ENCODE data around the gene ACTR8.
"Not testable (repeated sequence)": the region's sequence is repeated elsewhere in the genome, so short reads cannot be mapped to it uniquely, and the experiment has no call there.

ACTR8 gene, protein sequence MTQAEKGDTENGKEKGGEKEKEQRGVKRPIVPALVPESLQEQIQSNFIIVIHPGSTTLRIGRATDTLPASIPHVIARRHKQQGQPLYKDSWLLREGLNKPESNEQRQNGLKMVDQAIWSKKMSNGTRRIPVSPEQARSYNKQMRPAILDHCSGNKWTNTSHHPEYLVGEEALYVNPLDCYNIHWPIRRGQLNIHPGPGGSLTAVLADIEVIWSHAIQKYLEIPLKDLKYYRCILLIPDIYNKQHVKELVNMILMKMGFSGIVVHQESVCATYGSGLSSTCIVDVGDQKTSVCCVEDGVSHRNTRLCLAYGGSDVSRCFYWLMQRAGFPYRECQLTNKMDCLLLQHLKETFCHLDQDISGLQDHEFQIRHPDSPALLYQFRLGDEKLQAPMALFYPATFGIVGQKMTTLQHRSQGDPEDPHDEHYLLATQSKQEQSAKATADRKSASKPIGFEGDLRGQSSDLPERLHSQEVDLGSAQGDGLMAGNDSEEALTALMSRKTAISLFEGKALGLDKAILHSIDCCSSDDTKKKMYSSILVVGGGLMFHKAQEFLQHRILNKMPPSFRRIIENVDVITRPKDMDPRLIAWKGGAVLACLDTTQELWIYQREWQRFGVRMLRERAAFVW

DNA sequence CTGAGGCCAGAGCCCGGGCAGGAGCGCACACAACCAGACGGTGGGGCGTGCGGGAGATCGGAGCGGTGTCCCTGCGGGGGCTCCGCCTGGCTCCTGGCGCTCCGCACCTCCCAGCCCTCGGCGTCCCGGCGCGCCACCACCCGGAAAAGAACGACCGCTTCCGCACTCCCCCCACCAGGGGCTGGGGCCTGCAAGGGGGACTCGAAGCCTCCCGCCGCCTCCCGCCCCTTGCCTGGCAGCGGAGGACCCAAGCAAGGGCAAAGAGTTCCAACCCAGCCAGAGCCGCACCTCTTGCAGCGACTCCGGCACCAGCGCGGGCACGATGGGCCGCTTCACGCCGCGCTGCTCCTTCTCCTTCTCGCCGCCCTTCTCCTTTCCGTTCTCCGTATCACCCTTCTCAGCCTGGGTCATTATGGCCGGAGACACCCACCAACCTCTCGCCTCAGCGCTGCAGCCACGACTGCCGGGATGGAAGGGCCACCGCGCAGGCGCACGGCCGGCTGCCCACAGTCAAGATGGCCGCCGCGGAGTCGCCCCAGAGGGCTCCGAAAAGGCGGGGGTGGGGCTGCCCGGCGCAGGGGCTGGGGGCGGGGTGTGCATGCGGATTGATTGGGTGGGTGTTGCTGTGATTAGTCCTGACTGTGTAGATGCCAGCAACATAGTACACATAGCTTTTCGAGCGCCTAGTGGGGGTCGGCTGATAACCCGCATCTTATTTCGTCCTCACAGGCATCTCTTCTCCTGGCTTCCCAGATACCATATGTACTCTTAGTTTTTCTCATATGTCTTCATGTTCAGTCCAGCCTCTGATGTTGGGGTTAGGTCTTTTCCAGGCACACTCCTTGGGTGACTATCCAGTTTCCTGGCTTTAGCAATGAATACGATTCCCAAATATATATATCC, at the start of gene ACTR8:
ACTR8 (minus strand) TSS at position 462 of the 903 bp plus-strand sequence; CDS start at position 411, 51 bp downstream.
- DNase-seq = peak; percentile 80

GRCh38 chr3:53927208-53927872, 45.4 kb upstream of the ACTR8 start:
- DNase-seq = not testable (repeated sequence)

DNA sequence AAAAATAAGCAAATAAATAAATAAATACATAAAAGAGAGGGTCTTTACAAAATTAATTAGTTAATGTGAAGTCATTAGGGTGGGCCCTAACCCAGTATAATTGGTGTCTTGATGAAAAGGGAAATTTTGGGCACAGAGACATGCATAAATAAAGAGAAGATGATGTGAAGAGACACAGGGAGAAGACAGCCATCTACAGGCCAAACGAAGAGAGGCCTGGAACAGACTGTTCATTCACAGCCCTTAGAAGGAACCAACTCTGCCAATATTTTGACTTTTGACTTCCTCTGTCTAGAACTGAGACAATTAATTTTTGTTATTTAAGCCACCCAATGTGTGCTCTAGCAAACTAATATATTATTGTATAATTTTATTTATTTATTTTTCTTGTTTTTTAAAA, 39.3 kb upstream of the ACTR8 start:
- DNase-seq = no peak

DNA sequence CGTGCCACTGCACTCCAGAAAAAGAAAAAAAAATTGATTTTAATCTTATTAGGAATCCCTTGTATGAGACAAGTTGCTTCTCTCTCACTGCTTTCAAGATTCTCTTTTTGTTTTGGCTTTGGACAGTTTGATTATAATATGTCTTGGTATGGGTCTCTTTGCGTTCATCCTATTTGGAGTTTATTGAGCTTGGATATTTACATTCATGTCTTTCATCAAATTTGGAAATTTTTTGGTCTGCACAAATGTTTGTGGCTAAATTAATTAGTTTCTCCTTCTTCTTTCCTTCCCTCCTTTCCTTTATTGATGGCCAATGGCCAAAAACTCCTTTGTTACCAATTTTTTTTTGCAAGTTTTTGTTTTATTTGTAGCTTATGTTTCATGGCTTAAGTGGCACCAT, 37.8 kb upstream of the ACTR8 start:
- DNase-seq = no peak

DNA sequence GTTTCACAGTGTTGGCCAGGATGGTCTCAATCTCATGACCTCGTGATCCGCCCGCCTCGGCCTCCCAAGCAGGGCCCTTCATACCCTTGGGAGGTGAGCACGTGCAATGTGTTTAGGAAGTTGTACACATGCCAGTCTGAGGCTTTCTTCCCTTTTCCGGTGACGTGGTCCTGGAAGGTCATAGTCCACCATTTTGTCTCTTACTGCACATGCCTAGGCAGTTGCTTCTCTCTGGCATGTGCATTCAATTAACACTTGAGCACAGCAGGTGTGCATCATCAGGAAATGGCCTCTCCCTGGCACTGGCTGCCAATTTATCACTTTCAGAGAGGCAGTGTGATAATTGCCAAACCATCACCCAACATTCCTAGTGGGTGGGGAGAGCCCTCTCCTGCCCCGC, 31.4 kb upstream of the ACTR8 start:
- no peak for DNase-seq

DNA sequence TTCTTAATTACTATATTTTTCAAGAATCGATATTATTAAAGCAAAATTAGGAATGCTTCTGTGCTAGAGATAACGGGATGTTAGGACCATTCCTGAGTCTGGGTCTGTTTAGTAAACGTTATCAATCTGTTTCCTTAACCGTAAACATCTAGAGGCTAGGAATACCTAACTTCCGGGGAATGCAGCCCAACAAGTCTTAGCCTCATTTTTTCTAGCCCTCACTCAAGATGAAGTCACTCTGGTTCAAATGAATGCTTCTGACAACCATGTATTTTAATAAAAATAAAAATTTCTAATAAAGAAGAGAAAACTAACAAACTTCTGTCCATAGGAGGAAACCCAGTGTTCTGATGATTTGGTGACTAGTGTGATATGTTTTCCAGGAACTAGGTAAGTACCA, 20.8 kb upstream of the ACTR8 start:
- DNase-seq = no peak

- no peak for DNase-seq
Measured at GRCh38 chr3:53902067-53902466, 20.1 kb upstream of the ACTR8 start.

GRCh38 chr3:53900666-53901331, 18.8 kb upstream of the ACTR8 start:
- no peak for DNase-seq

- DNase-seq = no peak
Measured at GRCh38 chr3:53899750-53900149, 17.8 kb upstream of the ACTR8 start.

GRCh38 chr3:53892286-53892637, 10.3 kb upstream of the ACTR8 start:
- no peak for DNase-seq

DNA sequence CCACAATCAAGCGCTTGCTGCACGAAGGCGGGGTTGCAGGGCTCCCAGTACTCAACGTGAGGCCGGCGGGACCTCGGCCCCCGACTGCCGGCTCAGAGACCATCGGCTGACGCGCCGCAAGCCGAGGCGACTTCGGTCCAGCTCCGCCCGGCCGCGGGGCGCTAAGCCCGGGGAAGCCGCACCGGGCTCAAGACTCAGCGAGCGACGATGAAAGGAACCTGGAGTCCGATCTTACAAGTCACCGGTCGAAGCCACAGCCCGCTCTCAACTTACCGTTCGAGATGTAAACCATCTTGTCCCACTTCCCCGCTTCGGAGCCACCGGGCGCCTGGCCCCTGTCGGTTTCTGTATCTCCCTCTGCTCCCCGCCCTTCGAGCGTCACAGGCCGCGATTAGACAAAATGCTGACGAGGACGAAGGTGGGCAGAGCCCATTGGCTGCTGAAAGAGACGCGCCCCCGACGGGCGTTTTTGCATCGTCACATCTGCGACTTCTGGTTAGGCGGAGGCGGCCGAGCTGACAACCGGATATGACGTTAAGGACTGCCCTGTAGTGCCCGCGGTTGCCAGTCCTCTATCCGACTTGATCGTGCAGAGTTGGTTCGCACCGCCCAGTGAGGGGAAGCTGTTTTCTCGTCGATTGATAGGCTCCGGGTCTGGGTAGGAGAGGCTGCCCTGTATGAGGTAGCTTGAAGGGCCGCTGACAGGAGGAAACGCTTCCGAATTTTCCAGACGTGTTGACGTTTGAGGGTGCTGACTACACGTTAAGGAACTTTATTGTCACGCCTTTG, 9.7 kb upstream of the ACTR8 start, which contains the start of gene SELENOK:
SELENOK (minus strand) TSS at position 363 of the 789 bp plus-strand sequence.
- DNase-seq = peak; percentile 95

DNA sequence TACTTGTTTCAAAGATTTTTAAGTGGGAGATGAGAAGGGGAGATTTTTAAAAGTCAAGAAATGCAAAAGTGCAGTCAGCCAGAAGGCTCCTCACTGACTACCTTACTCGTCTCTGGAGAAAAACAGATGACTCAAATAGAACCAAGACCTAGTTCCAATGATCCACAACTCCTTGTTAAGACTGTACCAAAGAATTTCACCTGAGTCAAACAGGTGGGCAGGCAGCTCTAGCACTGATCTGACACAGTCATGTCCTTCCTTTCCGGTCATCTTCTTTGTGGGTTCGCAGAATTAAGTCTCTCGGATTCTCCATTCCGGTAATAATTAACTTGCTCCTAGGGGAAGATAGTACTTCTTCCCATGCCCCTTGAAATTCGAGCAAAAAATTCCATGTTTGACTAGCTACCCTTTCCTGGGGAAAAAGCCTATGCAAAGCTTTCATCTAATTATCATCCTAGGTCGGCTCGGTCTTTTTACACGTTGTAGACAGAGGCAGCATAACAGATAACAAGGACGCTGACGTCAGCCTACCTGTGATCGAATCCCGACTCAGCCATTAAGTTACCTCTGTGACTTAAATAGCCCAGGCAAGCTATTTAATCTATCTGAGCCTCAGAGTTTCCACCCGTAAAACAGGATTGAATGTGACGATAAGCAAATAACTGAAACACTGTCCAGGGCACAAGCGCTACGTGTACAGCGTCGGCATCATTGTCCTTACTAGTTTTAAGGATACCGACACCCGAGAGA, 8.9 kb upstream of the ACTR8 start:
- peak; percentile 19 for DNase-seq

- no peak for DNase-seq
Measured at GRCh38 chr3:53888232-53888631, 6.3 kb upstream of the ACTR8 start.

- DNase-seq = no peak
Measured at GRCh38 chr3:53887446-53887845, 5.5 kb upstream of the ACTR8 start.

GRCh38 chr3:53885239-53885638, 3.3 kb upstream of the ACTR8 start:
- DNase-seq = no peak

- DNase-seq = no peak
Measured at GRCh38 chr3:53884623-53885022, 2.7 kb upstream of the ACTR8 start.

DNA sequence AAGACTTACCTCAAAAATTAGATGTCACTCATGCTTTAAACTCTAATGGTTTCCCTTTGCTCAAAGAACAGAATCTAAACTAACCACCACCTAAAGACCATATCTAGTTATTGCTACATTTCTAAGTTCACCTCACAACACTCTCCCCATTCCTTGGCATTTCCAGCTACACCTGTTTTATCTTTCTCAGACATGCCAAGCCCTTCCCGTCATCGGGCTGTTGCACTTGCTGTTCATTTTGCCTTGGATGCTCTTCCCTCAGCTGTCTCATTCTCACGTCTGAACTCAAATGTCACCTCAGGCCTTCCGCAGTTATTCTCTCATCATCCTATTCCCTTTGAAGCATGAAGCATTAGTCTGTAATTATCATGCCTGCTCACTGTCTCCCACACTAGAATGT, 1.1 kb upstream of the ACTR8 start:
- no peak for DNase-seq

GRCh38 chr3:53880396-53881345, 1.3 kb downstream of the ACTR8 start:
- DNase-seq = no peak

- no peak for DNase-seq
Measured at GRCh38 chr3:53865732-53866499, 16.0 kb downstream of the ACTR8 start.
